KMS-11 (cell line): ENCODE measurements around the gene PCDH12.
"Not testable (repeated sequence)": the region's sequence is repeated elsewhere in the genome, so short reads cannot be mapped to it uniquely, and the experiment has no call there.

Experiments used
- H2AFZ ChIP-seq: fragments of 200-600 bp; sonication (generic); 2 replicates; pipeline ENCODE4 v1.6.1; 2016; ENCODE audit warnings: antibody characterized with exemption, mixed run types, low read depth
- H3K27ac ChIP-seq: fragments of 200-600 bp; sonication (generic); 2 replicates; pipeline ENCODE4 v1.6.1; 2016; ENCODE audit warnings: mild to moderate bottlenecking, mixed run types
- H3K27me3 ChIP-seq: fragments of 200-600 bp; sonication (generic); 2 replicates; pipeline ENCODE4 v1.6.1; 2017; ENCODE audit warnings: mild to moderate bottlenecking, low read depth, mixed run types, moderate library complexity; ENCODE audit not compliant: insufficient read depth
- H3K36me3 ChIP-seq: fragments of 200-600 bp; sonication (generic); 2 replicates; pipeline ENCODE4 v1.6.1; 2017; ENCODE audit warnings: mild to moderate bottlenecking, mixed run types; ENCODE audit not compliant: insufficient read depth
- H3K4me1 ChIP-seq: fragments of 200-600 bp; sonication (generic); 2 replicates; pipeline ENCODE4 v1.6.1; 2016; ENCODE audit warnings: mild to moderate bottlenecking, low read depth, mixed run types; ENCODE audit not compliant: poor library complexity, severe bottlenecking
- H3K4me2 ChIP-seq: fragments of 200-600 bp; sonication (generic); 2 replicates; pipeline ENCODE4 v1.7.0; 2016; ENCODE audit warnings: mild to moderate bottlenecking, mixed run types
- H3K4me3 ChIP-seq: fragments of 200-600 bp; sonication (generic); IDR thresholded peaks from 2 replicates; pipeline ENCODE4 v1.6.1; 2017; ENCODE audit warnings: low read depth, low read length, mixed read lengths; ENCODE audit not compliant: insufficient read depth
- H3K79me2 ChIP-seq: fragments of 200-600 bp; sonication (generic); 2 replicates; pipeline ENCODE4 v1.6.1; 2016; ENCODE audit warnings: low read depth, mixed run types; ENCODE audit not compliant: insufficient read depth
- H3K9ac ChIP-seq: fragments of 200-600 bp; sonication (generic); 2 replicates; pipeline ENCODE4 v1.6.1; 2016; ENCODE audit warnings: mild to moderate bottlenecking, mixed run types
- H4K20me1 ChIP-seq: fragments of 200-600 bp; sonication (generic); 2 replicates; pipeline ENCODE4 v1.6.1; 2016; ENCODE audit warnings: mild to moderate bottlenecking, mixed run types; ENCODE audit not compliant: insufficient read depth
- TF ChIP-seq, protein P1 (sequence below): fragments of 200-600 bp; sonication (generic); conservative IDR thresholded peaks from 2 replicates; pipeline ENCODE4 v1.6.1; 2017; ENCODE audit warnings: low read depth, mild to moderate bottlenecking, antibody characterized with exemption, low read length, moderate library complexity, mixed read lengths

PCDH12 gene

GRCh38 chr5:141929398-141930058 is 28.5 kb downstream of the PCDH12 start:
- no peaks in the 10 kb centered on the region for H3K36me3 ChIP-seq
- no peak overlapping the region for H3K9ac ChIP-seq
- no peaks in the 10 kb centered on the region for H4K20me1 ChIP-seq

DNA sequence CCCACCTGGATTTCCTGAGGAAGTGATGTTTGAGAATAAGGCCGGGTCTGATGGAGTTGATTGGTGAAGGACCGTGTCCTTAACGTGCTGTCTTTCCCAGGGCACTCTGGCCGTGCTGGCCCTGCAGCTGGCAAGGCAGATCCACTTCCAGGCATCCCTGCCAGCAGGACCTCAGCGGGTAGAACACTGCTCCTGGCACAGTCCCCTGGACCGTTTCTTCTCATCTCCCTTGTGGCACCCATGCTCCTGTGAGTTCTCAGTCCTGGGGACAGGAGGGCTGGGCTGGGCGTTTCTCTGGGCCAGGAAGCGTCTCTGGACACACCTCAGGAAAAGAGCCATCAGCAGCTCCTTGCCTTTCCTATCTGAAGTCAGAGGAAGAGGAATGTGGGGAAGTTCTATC is 30.0 kb downstream of the PCDH12 start:
- H3K36me3 ChIP-seq, result no peaks in the 10 kb centered on the region
- no peak overlapping the region for H3K9ac ChIP-seq
- TF ChIP-seq, protein P1, sequence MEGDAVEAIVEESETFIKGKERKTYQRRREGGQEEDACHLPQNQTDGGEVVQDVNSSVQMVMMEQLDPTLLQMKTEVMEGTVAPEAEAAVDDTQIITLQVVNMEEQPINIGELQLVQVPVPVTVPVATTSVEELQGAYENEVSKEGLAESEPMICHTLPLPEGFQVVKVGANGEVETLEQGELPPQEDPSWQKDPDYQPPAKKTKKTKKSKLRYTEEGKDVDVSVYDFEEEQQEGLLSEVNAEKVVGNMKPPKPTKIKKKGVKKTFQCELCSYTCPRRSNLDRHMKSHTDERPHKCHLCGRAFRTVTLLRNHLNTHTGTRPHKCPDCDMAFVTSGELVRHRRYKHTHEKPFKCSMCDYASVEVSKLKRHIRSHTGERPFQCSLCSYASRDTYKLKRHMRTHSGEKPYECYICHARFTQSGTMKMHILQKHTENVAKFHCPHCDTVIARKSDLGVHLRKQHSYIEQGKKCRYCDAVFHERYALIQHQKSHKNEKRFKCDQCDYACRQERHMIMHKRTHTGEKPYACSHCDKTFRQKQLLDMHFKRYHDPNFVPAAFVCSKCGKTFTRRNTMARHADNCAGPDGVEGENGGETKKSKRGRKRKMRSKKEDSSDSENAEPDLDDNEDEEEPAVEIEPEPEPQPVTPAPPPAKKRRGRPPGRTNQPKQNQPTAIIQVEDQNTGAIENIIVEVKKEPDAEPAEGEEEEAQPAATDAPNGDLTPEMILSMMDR, result no peak
- H2AFZ ChIP-seq, result no peak overlapping the region
- H3K27me3 ChIP-seq, result no peaks in the 10 kb centered on the region
- no peak overlapping the region for H3K27ac ChIP-seq
- H3K4me2 ChIP-seq, result no peak overlapping the region
- peaks cover 5% of the 10 kb centered on the region; the same call in 1 of the 2 replicates for H3K79me2 ChIP-seq
- H3K4me3 ChIP-seq, result no peak overlapping the region
- H3K4me1 ChIP-seq, result peaks cover 8% of the 10 kb centered on the region
- H4K20me1 ChIP-seq, result no peaks in the 10 kb centered on the region

More at GRCh38 chr5:141929398-141930058, 28.5 kb downstream of the PCDH12 start:
- TF ChIP-seq, protein P1, result no peak
- H2AFZ ChIP-seq, result no peak overlapping the region
- no peak overlapping the region for H3K4me2 ChIP-seq
- no peak overlapping the region for H3K4me3 ChIP-seq
- no peaks in the 10 kb centered on the region for H3K27me3 ChIP-seq
- peaks cover 4% of the 10 kb centered on the region for H3K4me1 ChIP-seq
- H3K27ac ChIP-seq, result no peak overlapping the region
- 0 out of 2 replicates have a peak, but pooled peaks cover under 1% of the 10 kb centered on the region for H3K79me2 ChIP-seq

DNA sequence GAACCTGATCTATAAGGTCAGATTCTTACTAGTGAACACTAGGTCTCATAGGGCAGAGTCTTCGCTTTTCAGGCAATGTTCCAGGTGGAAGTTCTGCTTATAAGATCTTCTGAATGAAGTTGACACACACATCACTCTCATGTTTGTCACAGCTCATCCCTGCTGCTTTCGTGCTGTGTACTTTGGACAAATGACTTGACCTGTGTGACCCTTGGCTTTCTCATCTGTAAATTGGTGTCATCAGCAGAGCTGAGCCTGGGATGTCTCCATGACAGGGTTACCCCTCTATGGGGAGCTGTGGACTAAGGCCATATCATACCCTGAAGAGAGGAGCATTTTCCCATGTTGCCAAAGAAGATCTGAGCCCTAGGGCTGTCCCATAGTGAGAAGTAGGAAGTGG is 31.6 kb downstream of the PCDH12 start:
- H3K4me1 ChIP-seq, result peaks cover 8% of the 10 kb centered on the region
- no peak overlapping the region for H2AFZ ChIP-seq
- no peak overlapping the region for H3K4me3 ChIP-seq
- no peaks in the 10 kb centered on the region for H4K20me1 ChIP-seq
- no peak overlapping the region for H3K27ac ChIP-seq
- H3K4me2 ChIP-seq, result no peak overlapping the region
- no peak overlapping the region for H3K9ac ChIP-seq
- H3K79me2 ChIP-seq, result peaks cover 5% of the 10 kb centered on the region; the same call in 1 of the 2 replicates
- H3K36me3 ChIP-seq, result no peaks in the 10 kb centered on the region
- no peaks in the 10 kb centered on the region for H3K27me3 ChIP-seq
- TF ChIP-seq, protein P1, result no peak

- Histone ChIP-seq H3K27me3 (no peaks in the 10 kb centered on the region), H3K4me3 (no peak within 1 kb of the TSS), H3K4me1 (peaks cover 13% of the 10 kb centered on the region), H3K4me2 (peak within 1 kb of the TSS; percentile 78), H3K9ac (peak within 1 kb of the TSS; percentile 83), H3K36me3 (no peaks in the 10 kb centered on the region), H4K20me1 (no peaks in the 10 kb centered on the region), H3K27ac (peak within 1 kb of the TSS; percentile 83), H3K79me2 (peaks cover 5% of the 10 kb centered on the region; the same call in 1 of the 2 replicates), H2AFZ (peak within 1 kb of the TSS; percentile 84)
- TF ChIP-seq, protein P1, result no peak
These were observed 34.3 kb downstream of the PCDH12 start, which contains the start of gene DELE1 for GRCh38 chr5:141923448-141924313. Gene DELE1 (plus strand): TSS chr5:141923871. CDS start chr5:141923942, 71 bp downstream.

GRCh38 chr5:141922827-141923447 is 35.1 kb downstream of the PCDH12 start:
- Histone ChIP-seq H3K4me1 (peaks cover 14% of the 10 kb centered on the region), H2AFZ (peak overlapping the region; percentile 84), H3K27ac (peak overlapping the region; percentile 83), H3K4me2 (peak overlapping the region; percentile 78), H3K9ac (peak overlapping the region; percentile 83)
- H3K36me3 ChIP-seq, H3K4me3 ChIP-seq, H3K27me3 ChIP-seq, H3K79me2 ChIP-seq, H4K20me1 ChIP-seq: not testable (repeated sequence)
